IPS-15b (cell line): ENCODE measurements around the gene AP3D1.

Experiments used
- H3K27me3 ChIP-seq: one replicate; pipeline ENCODE4 v1.6.1; 2013; ENCODE audit warnings: low read length; ENCODE audit not compliant: control insufficient read depth, insufficient read depth
- H3K36me3 ChIP-seq: one replicate; pipeline ENCODE4 v1.6.1; 2013; ENCODE audit warnings: low read length; ENCODE audit not compliant: control insufficient read depth, insufficient read depth
- H3K4me1 ChIP-seq: one replicate; pipeline ENCODE4 v1.6.1; 2013; ENCODE audit warnings: mild to moderate bottlenecking, low read length; ENCODE audit not compliant: control insufficient read depth, insufficient read depth
- H3K4me3 ChIP-seq: one replicate; pipeline ENCODE4 v1.5.1; 2013; ENCODE audit warnings: low read depth, low read length
- H3K9ac ChIP-seq: one replicate; pipeline ENCODE4 v1.6.1; 2013; ENCODE audit warnings: low read depth, mild to moderate bottlenecking, low read length
- H3K9me3 ChIP-seq: one replicate; pipeline ENCODE4 v1.6.1; 2013; ENCODE audit warnings: mild to moderate bottlenecking, low read length; ENCODE audit not compliant: control insufficient read depth, insufficient read depth

The AP3D1 gene

GRCh38 chr19:2179095-2179494 lies 27.7 kb upstream of the AP3D1 start:
- H3K4me1 ChIP-seq = no peaks in the 10 kb centered on the region
- no peak overlapping the region for H3K4me3 ChIP-seq
- no peaks in the 10 kb centered on the region for H3K27me3 ChIP-seq
- no peaks in the 10 kb centered on the region for H3K9me3 ChIP-seq
- H3K36me3 ChIP-seq = peaks cover 18% of the 10 kb centered on the region
- H3K9ac ChIP-seq = no peak overlapping the region

- no peaks in the 10 kb centered on the region for H3K27me3 ChIP-seq
- H3K9me3 ChIP-seq = no peaks in the 10 kb centered on the region
- peaks cover 10% of the 10 kb centered on the region for H3K36me3 ChIP-seq
- no peak overlapping the region for H3K4me3 ChIP-seq
- H3K4me1 ChIP-seq = no peaks in the 10 kb centered on the region
- H3K9ac ChIP-seq = peak overlapping the region; percentile 16
These were observed 25.1 kb upstream of the AP3D1 start for GRCh38 chr19:2176337-2176994.

DNA sequence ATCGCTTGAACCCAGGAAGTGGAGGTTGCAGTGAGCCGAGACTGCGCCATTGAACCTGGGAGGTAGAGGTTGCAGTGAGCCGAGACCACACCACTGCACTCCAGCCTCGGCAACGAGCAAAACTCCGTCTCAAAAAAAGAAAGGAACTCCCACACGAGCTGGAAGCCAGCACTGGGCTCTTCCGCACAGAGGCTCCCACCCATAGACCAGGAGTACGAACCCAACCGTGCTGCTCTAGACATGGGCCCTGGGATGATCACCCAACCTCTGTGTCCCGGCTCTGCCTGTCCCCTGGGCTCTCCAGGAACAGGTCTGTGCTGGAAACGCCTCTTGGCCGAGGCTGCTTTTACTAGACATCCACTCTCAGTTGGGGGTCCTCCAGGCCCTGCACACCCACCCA lies 24.4 kb upstream of the AP3D1 start:
- H3K4me1 ChIP-seq = peaks cover under 1% of the 10 kb centered on the region
- peak overlapping the region; percentile 16 for H3K9ac ChIP-seq
- H3K36me3 ChIP-seq = peaks cover 9% of the 10 kb centered on the region
- no peaks in the 10 kb centered on the region for H3K27me3 ChIP-seq
- no peaks in the 10 kb centered on the region for H3K9me3 ChIP-seq
- H3K4me3 ChIP-seq = no peak overlapping the region

GRCh38 chr19:2173767-2174577 lies 22.6 kb upstream of the AP3D1 start:
- H3K36me3 ChIP-seq = peaks cover 6% of the 10 kb centered on the region
- H3K4me1 ChIP-seq = peaks cover 7% of the 10 kb centered on the region
- no peaks in the 10 kb centered on the region for H3K27me3 ChIP-seq
- H3K9ac ChIP-seq = peak overlapping the region; percentile 54
- no peak overlapping the region for H3K4me3 ChIP-seq
- H3K9me3 ChIP-seq = no peaks in the 10 kb centered on the region

- Histone ChIP-seq H3K36me3 (peaks cover 6% of the 10 kb centered on the region), H3K4me3 (no peak overlapping the region), H3K9ac (peak overlapping the region; percentile 54), H3K4me1 (peaks cover 7% of the 10 kb centered on the region), H3K27me3 (no peaks in the 10 kb centered on the region), H3K9me3 (no peaks in the 10 kb centered on the region)
These were observed 22.0 kb upstream of the AP3D1 start for GRCh38 chr19:2173388-2173766.

DNA sequence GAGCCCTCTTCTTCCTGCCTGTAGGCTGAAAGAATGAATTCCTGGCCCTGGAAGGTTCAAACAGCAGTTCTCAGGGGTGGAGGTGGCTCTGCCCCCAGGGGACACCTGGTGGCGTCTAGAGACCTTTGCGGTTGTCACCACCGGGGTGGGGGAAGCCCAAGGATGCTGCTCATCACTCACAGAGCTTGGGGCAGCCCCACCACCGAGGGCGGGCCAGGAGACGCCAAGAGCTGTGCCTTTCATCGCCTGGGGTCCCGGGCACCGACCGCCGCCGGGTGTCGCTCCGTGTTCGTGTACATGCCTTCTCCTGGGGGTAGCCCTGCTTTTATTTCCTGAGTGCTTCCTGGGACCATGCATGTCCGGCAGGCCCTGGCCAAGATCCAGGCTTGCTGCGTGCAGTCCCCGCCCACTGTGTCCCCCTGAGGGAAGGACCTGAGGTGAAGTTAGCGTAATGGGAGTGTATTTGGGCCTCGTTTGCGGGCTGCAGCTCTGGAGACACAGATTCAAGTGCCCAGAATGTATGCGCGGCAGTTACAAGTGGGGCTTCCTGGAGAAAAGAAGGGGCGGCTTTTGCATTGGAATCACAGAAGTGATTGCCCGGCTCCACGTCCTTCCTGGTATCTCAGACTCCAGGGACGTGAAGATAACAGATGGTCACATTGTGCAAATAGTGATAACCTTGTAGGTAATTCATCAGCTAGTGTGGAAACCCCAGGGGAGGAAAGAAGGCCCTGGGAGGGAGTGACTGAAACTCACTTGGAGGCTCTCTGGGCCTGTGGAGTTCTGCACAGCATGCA lies 20.2 kb upstream of the AP3D1 start:
- Histone ChIP-seq H3K9me3 (no peaks in the 10 kb centered on the region), H3K27me3 (no peaks in the 10 kb centered on the region), H3K4me1 (peaks cover 7% of the 10 kb centered on the region), H3K9ac (no peak overlapping the region), H3K4me3 (no peak overlapping the region), H3K36me3 (peaks cover 5% of the 10 kb centered on the region)

- Histone ChIP-seq H3K9me3 (no peaks in the 10 kb centered on the region), H3K4me1 (peaks cover 7% of the 10 kb centered on the region), H3K4me3 (no peak overlapping the region), H3K9ac (no peak overlapping the region), H3K36me3 (peaks cover 2% of the 10 kb centered on the region), H3K27me3 (no peaks in the 10 kb centered on the region)
These were observed 19.6 kb upstream of the AP3D1 start for GRCh38 chr19:2170987-2171348.

DNA sequence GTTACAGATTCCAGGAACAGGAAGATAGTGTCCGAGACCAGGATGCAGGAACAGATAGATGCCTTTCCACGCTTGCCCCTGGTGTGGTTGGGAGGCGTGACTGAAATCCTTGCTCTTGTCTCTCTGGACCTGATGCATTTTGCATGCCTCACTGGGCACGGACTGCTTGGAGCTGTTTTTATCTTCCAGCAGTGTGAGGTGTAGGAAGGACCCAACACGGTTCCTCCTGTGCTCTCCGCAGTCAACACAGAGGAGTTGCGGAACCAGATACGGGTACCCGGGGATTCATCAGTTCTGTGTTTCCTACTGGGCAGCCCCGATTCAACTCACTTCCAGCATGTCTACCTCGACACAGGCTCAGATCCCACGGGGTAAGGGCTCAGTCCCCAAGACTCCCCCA lies 18.9 kb upstream of the AP3D1 start:
- H3K9ac ChIP-seq = no peak overlapping the region
- H3K4me1 ChIP-seq = peaks cover 7% of the 10 kb centered on the region
- peaks cover 2% of the 10 kb centered on the region for H3K36me3 ChIP-seq
- no peaks in the 10 kb centered on the region for H3K9me3 ChIP-seq
- no peaks in the 10 kb centered on the region for H3K27me3 ChIP-seq
- no peak overlapping the region for H3K4me3 ChIP-seq

DNA sequence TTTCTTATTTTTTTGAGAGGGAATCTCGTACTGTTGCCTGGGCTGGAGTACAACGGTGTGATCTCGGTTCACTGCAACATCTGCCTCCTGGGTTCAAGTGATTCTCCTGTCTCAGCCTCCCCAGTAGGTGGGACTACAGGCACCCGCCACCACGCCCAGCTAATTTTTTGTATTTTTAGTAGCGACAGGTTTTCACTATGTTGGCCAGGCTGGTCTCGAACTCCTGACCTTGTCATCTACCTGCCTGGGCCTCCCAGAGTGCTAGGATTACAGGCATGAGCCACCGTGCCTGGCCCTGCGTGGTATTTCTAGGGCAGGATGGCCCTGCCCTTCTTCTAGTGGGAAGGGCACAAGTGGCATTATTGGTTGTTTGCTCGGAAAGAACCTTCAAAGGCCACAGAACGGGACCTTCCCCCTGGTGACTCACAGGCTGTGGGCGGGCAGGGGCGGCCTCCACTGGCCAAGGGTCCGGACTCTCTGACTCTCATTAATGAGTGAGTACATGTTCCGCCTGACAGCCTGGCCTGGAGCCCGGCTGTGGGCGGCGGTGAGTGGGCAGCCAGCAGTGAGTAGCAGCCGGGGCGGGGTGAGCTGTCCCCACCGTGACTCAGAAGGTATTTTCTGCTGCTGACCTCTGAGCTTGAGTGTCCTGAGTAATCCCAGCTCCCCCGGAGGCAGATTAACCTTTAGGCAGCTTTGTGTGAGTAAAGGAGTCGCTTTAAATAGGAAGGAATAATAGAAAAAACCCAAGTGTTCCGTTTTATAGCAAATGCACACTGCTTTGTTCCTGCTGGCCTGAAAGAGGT lies 17.5 kb upstream of the AP3D1 start:
- Histone ChIP-seq H3K4me1 (peaks cover 7% of the 10 kb centered on the region), H3K27me3 (no peaks in the 10 kb centered on the region), H3K36me3 (no peaks in the 10 kb centered on the region), H3K9ac (no peak overlapping the region), H3K4me3 (no peak overlapping the region), H3K9me3 (no peaks in the 10 kb centered on the region)

DNA sequence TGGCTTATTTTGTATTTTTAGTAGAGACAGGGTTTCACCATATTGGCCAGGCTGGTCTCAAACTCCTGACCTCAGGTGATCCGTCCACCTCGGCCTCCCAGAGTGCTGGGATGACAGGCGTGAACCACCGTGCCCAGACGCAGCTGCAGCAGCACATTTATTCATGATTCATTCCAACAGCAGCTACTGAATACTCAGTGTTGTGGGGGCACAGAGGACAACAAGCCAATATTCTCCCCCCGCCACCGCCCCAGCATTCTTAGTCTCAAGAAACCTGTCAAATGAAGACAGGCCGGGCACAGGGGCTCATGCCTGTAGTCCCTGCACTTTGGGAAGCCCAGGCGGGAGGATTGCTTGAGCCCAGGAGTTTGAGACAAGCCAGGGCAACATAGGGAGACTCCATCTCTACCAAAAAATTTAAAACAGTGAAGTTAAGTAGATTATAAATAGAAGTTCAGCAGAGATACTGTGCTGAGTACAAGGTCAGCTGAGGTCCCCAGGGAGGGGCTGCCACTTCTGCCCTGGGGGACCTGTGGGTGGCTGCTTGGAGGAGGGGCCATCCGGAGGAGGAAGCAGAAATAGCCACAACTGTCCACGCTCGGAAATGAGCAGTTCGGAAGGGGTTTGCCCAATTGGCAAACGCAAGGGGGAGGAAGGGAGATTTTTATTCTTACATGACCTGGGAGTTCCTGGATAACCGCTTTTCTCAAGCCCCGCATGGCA lies 16.7 kb upstream of the AP3D1 start:
- H3K9ac ChIP-seq = no peak overlapping the region
- H3K4me1 ChIP-seq = peaks cover 7% of the 10 kb centered on the region
- no peaks in the 10 kb centered on the region for H3K27me3 ChIP-seq
- no peaks in the 10 kb centered on the region for H3K9me3 ChIP-seq
- H3K36me3 ChIP-seq = no peaks in the 10 kb centered on the region
- H3K4me3 ChIP-seq = no peak overlapping the region
